Peyer's patch (tissue), 4 donors: ENCODE measurements around the gene NAV2. TPM values are rescaled to one million over a fixed set of nuclear protein-coding genes. Genes with fewer than 3 reads are reported as not detected.

Source experiments
- DNase-seq, 3 donors: peaks; one replicate each; pipeline ENCODE4 v3.0.0-alpha.2; 2017 to 2019
- H3K27ac ChIP-seq, 4 donors: fragments of 200-600 bp; sonication (generic); one replicate each; pipeline ENCODE4 v1.5.1; 2016 to 2019
- H3K27me3 ChIP-seq, 2 donors: fragments of 200-600 bp; sonication (generic); one replicate each; pipeline ENCODE4 v1.5.1; 2019
- H3K36me3 ChIP-seq, 3 donors: fragments of 200-600 bp; sonication (generic); one replicate each; pipeline ENCODE4 v1.5.1; 2016 to 2019
- H3K4me1 ChIP-seq, 4 donors: fragments of 200-600 bp; sonication (generic); one replicate each; pipeline ENCODE4 v1.5.1; 2016 to 2019
- H3K4me3 ChIP-seq, 4 donors: fragments of 200-600 bp; sonication (generic); 1 replicate in 3 of 4; 2 replicates in 1 of 4; pipeline ENCODE4 v1.5.1; 2016 to 2019; ENCODE audit warnings: mild to moderate bottlenecking in 1 of 4
- H3K9me3 ChIP-seq, 4 donors: fragments of 200-600 bp; sonication (generic); one replicate each; pipeline ENCODE4 v1.5.1; 2016 to 2019; ENCODE audit warnings: mild to moderate bottlenecking in 1 of 4
- CTCF ChIP-seq, 6 experiments: fragments of 450-650 bp in 4 of 6; fragments of 200-600 bp in 2 of 6; sonication (generic) in 1 of 6; IDR thresholded peaks; one replicate each; pipeline ENCODE4 v1.5.1; 2017 to 2019; ENCODE audit warnings: antibody characterized with exemption in 6 of 6, mild to moderate bottlenecking in 3 of 6, moderate library complexity in 1 of 6
- POLR2A ChIP-seq, 2 donors: fragments of 450-650 bp; IDR thresholded peaks; one replicate each; pipeline ENCODE4 v1.5.1; 2017; ENCODE audit warnings: antibody characterized with exemption in 2 of 2, mild to moderate bottlenecking in 2 of 2, moderate library complexity in 2 of 2
- total RNA-seq, 4 donors: library from RNA; depleted of rRNA; stranded (reverse); fragments of >200 nt; gene quantifications; one replicate each; pipeline ENCODE4 v1.1.0, GENCODE V29; 2016

The NAV2 gene
- total RNA-seq, 4 donors from 2014 or later = 6.0 to 48.7 (median 20.1) TPM

GRCh38 chr11:19670030-19670791 lies 42.4 kb upstream of the NAV2 start:
- no peaks in the 10 kb centered on the region for H3K9me3 ChIP-seq
- no peaks in the 10 kb centered on the region for H3K27me3 ChIP-seq
- DNase-seq = no peak
- H3K27ac ChIP-seq = no peak overlapping the region
- peaks cover 0 to 7% (median 0%) of the 10 kb centered on the region in 4 donors for H3K4me1 ChIP-seq
- H3K4me3 ChIP-seq = no peak overlapping the region
- no peaks in the 10 kb centered on the region for H3K36me3 ChIP-seq
- TF ChIP-seq CTCF (IDR thresholded peaks at IDR 0.05) (no peak), POLR2A (IDR thresholded peaks at IDR 0.05) (no peak)

DNA sequence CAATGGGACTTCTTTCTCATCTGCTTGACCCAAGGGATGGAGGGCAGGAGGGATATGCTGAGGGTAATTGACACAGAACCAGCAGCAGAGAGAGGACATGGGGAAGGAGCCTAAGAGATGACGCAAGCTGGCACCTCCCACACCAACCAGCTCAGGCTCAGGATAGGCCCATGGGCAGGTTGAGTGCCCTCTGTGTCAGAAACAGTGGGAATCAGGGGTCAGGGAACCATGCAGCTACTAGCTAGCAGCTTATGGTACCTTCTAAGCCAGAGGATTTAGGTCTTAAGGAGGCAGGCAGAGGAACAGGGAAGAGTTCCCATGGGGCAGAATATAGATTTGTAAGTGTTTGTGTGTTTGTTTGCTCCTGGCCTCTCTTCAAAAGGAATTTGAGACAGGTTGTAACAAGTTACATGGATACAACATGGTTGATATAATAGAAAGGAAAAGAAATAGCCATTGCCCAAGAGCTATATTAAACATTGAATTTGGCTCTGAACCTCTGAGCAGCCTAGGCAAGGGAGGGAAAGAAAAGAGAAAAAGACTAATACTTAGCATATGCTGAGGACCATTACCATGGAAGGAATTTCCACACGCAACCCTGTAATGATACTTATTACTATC lies 39.9 kb upstream of the NAV2 start:
- peaks cover 0 to 7% (median 0%) of the 10 kb centered on the region in 4 donors for H3K4me1 ChIP-seq
- H3K27ac ChIP-seq = peak overlapping the region in 1 of 4 donors; percentile 69
- H3K36me3 ChIP-seq = no peaks in the 10 kb centered on the region
- no peaks in the 10 kb centered on the region for H3K27me3 ChIP-seq
- no peak for TF ChIP-seq CTCF (IDR thresholded peaks at IDR 0.05)
- no peak for TF ChIP-seq POLR2A (IDR thresholded peaks at IDR 0.05)
- no peak overlapping the region for H3K4me3 ChIP-seq
- DNase-seq = no peak
- H3K9me3 ChIP-seq = no peaks in the 10 kb centered on the region

DNA sequence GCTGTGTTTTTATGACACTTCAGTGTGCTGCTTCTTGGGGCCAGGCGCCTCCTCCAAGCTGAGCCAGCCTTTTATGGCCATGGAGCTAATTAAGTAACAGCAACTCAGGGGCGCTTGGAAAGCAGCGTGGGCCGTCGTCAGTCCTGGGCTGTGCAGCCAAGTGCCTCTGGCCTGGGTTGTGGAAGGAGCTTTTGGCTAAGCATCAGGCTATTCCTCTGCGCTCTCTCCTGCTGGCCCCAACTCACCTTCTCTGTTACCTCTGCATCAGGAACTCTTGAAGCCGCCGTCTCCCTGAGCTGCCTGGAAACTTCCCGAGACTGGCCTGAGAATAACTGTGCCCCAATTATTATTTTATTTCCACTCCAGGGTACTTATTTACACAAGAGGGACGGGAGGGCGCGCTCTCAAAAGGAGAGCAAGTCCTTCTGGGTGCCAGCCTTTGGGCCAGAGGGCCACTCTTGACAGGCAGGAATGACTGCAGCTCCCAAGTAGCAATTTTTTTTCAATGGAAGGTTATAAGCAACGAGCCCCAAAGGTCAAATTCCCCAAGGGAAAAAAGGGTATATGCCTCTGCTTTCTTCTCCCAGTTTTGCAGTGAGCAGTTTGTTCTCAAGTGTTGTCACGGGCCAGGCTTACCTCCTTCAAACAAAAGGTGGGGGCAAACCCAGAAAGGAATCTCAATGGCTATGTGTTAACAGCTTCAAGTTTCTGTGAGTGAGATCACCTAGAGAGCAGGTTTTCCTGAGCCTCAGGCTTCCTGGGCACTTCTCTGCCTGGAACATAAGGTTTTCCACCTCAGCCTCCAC lies 38.5 kb upstream of the NAV2 start:
- peak in 2 of 3 donors; percentile 55 to 67 for DNase-seq
- Histone ChIP-seq H3K27me3 (no peaks in the 10 kb centered on the region), H3K4me3 (no peak overlapping the region), H3K36me3 (no peaks in the 10 kb centered on the region), H3K27ac (peak overlapping the region in 1 of 4 donors; percentile 69), H3K9me3 (no peaks in the 10 kb centered on the region), H3K4me1 (peaks cover 0 to 7% (median 0%) of the 10 kb centered on the region in 4 donors)
- TF ChIP-seq CTCF (IDR thresholded peaks at IDR 0.05) (no peak), POLR2A (IDR thresholded peaks at IDR 0.05) (no peak)

GRCh38 chr11:19674836-19675235 lies 37.8 kb upstream of the NAV2 start:
- Histone ChIP-seq H3K9me3 (no peaks in the 10 kb centered on the region), H3K27ac (peak overlapping the region in 1 of 4 donors; percentile 69), H3K27me3 (no peaks in the 10 kb centered on the region), H3K36me3 (no peaks in the 10 kb centered on the region), H3K4me3 (no peak overlapping the region), H3K4me1 (peaks cover 0 to 7% (median 0%) of the 10 kb centered on the region in 4 donors)
- DNase-seq = no peak
- TF ChIP-seq POLR2A (IDR thresholded peaks at IDR 0.05) = no peak
- no peak for TF ChIP-seq CTCF (IDR thresholded peaks at IDR 0.05)

- peak overlapping the region in 1 of 4 donors; percentile 69 for H3K27ac ChIP-seq
- peaks cover 0 to 7% (median 0%) of the 10 kb centered on the region in 4 donors for H3K4me1 ChIP-seq
- no peak for TF ChIP-seq POLR2A (IDR thresholded peaks at IDR 0.05)
- no peak for TF ChIP-seq CTCF (IDR thresholded peaks at IDR 0.05)
- no peaks in the 10 kb centered on the region for H3K9me3 ChIP-seq
- no peak for DNase-seq
- no peak overlapping the region for H3K4me3 ChIP-seq
- no peaks in the 10 kb centered on the region for H3K36me3 ChIP-seq
- no peaks in the 10 kb centered on the region for H3K27me3 ChIP-seq
Measured at GRCh38 chr11:19675397-19675796, 37.2 kb upstream of the NAV2 start.
